GM21576 (cell line): ENCODE data around the gene PPDPF.
"Not testable (repeated sequence)": the region's sequence is repeated elsewhere in the genome, so short reads cannot be mapped to it uniquely, and the experiment has no call there.

Experiments
- ATAC-seq: cut with Tn5 transposase; IDR thresholded peaks from one replicate; pipeline ENCODE4 v1.9.1; 2021; ENCODE audit warnings: mild to moderate bottlenecking, moderate library complexity; ENCODE audit not compliant: unreplicated experiment

PPDPF gene, protein sequence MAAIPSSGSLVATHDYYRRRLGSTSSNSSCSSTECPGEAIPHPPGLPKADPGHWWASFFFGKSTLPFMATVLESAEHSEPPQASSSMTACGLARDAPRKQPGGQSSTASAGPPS

GRCh38 chr20:63520504-63520933 is at the start of gene PPDPF:
Gene PPDPF, plus strand, starts transcription at chr20:63520765. Its CDS starts 544 bp downstream, at chr20:63521309.
- ATAC-seq = peak; percentile 61

DNA sequence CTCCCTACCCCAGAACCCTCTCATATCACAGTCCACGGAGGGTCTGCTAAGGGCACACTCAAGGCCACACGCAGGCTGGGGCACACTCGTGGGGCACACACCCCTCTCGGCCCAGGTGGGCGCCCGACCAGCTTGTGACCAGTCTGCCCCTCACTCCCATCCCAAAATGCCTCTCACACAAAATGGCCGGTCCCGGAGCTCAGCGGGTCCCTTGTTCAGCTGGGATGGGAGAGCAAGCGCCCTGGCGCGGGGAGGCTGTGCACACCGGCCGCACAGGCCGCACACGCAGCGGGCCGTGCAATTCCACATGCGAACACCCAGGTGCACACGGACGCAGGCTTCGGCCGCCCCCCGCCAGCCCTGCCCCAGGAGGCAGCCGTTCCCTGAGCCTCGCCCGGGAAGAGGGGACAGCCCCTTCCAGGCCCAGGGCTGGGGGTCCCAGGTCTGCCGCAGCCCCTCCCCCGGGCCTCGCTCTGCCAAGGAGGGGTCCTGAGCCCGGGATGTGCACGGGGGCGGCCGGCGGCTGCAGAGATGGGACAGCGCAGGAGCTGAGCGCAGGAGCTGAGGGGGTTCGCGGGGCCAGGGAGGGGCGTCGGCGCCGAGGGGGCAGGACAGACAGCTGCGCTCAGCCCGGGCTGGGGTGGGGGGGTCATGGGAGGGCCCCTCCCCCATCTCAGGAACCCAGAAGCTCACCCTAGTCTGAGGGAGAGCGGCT is 49.4 kb upstream of the PPDPF start:
- ATAC-seq = no peak

GRCh38 chr20:63471717-63471980 is 48.9 kb upstream of the PPDPF start:
- ATAC-seq = no peak

DNA sequence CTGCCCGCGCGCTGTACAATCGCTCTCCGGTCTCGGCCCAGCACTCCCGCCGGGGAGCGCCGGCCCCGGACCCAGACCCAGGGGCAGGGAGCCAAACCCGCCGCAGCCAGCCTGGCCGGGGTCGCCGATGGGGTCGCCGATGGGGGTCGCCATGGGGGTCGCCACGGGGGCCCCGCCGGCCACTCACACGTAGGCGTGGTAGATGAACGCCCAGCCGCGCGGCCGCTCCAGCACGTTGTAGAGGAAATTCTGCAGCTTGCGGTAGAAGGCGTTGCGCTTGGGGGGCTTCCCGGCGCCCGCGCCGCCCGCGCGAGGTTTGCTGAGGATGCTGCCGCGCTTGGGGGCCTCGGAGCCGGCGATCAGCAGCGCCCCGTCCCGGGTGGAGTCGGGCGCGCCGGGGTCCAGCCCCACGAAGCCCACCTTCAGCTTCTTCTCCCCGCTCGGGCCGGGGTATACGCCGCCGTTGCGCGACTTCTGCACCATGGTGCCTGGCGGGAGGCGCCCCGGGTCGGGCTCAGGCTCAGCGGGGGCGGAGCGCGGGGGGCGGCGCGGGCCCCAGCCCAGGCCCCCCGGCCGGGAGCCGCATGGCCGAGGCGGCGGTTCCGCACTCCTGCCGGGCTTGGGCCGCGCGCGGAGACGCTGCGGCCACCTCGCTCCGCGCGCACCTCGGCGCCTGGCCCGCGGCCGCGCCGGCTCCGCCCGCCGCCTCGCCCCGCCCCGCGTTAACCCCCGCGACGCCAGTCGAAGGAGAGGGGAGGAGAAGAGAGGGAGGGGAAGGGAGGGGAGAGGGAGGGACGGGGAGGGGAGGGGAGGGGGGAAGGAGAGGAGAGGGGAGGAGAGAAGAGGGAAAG is 48.4 kb upstream of the PPDPF start, which contains the start of gene KCNQ2:
KCNQ2 (minus strand) TSS at position 675 of the 851 bp plus-strand sequence; CDS start at position 483, 192 bp downstream.
- no peak for ATAC-seq

DNA sequence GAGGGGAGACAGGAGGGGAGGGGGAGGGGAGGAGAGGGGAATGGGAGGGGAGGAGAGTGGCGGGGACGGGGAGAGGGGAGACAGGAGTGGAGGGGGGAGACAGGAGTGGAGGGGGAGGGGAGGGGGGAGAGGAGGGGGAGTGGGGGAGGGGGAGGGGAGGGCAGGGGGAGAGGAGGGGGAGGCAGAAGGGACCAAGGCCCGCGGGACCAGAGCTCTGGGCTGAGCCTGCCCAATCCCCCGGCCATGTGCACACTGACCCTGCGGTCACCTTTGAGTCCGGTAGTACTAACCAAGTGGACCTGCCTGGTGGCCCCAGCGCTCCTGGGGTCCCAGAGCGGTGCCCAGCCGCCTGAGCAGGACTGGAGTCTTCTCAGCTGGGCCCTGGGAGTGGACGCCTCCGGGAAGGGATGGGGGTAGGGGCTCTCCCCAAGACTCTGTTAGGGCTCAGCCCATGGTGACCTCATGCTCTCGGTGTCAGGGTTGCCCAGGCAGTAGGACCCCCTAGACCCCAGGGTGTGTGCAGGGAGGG is 47.6 kb upstream of the PPDPF start:
- ATAC-seq = no peak

- no peak for ATAC-seq
These were observed 46.8 kb upstream of the PPDPF start for GRCh38 chr20:63473555-63474449.

- no peak for ATAC-seq
These were observed 45.4 kb upstream of the PPDPF start for GRCh38 chr20:63475209-63475608.

DNA sequence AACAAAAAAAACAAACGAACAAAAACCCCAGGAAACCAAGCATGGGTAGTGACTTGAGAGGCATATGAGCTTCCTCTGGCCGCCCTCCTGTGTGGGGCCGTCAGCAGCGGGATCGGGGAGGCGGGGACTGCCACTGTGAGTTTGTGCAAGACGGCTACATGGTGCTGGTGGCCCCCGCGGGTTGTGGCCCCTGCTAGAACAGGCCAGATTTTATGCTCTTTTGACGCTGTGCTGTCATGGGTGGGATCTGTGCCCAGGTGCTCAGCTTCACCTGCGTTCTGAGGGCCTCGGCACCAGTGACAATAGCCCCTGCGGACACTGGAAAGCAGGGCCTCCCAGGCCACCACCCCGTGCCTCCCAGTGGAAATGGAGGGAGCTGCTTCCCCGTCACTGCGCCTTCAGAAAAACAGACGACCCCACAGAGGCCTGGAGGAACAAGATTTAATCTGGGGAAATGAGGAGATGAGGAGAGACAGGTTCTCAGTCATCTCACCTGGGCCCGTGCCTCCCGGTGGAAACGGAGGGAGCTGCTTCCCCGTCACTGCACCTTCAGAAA is 43.4 kb upstream of the PPDPF start:
- ATAC-seq = no peak

DNA sequence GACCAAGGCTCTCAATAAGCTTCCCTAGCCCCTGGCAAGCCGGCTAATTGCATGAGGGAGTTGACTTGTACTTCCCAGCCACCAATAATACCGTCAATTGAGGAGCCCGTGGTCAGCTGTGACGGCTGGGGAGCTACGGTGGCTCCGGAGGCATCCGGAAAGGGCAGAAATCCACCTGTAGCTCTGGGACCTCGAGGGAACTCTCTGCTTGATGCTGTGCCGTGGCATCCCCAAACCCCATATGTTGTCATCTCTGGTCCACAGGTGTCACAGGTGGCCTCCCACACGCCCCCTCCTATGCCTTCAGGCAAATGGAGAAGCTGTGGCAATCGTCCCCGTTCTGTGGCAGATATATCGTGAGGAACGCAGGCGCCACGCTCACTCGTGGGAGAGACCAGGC is 42.6 kb upstream of the PPDPF start:
- ATAC-seq = no peak

- no peak for ATAC-seq
These were observed 41.9 kb upstream of the PPDPF start for GRCh38 chr20:63478346-63479302.

GRCh38 chr20:63479695-63480419 is 40.7 kb upstream of the PPDPF start:
- ATAC-seq = not testable (repeated sequence)

DNA sequence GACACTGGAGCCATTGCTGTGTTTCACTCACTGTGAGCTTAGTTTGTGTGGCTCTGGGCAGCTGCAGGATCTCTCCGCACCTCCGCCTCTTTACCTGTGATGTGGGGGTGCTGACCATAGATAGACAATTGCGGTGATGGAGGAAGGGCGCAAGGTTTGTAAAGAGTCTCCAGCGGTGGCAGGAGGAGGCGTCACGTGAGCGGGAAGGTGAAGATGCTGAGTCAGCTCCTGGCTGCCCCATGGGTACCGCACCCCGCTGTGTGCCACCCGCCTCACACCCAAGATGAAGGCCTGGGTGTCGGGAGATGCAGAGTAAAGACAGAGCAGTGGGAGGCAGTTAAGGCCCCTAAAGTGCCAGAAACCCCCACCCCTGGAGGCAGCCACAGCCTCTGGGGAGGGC is 39.1 kb upstream of the PPDPF start:
- ATAC-seq = no peak

- no peak for ATAC-seq
These were observed 38.5 kb upstream of the PPDPF start for GRCh38 chr20:63482021-63482587.

DNA sequence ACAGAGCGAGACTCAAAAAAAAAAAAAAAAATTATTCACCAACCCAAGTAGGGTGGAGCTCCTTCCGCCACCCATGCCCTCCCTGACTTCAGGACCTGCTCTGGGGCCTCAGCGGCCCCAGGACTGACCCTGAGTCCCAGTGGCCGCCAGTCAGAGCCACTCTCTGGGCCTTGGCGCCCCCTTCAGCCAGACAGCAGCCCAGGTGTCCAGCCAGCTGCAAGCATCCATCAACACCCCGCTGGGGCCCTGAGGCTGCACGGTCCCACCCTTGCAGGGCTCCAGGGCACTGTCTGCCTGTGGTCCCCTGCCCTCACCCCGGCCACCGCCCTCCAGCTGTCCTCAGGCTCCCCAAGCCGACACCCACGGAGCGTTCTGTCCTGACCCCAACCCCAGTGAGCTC is 36.7 kb upstream of the PPDPF start:
- ATAC-seq = no peak

- ATAC-seq = no peak
These were observed 36.3 kb upstream of the PPDPF start for GRCh38 chr20:63484236-63484635.

- no peak for ATAC-seq
These were observed 35.7 kb upstream of the PPDPF start for GRCh38 chr20:63484651-63485403.

DNA sequence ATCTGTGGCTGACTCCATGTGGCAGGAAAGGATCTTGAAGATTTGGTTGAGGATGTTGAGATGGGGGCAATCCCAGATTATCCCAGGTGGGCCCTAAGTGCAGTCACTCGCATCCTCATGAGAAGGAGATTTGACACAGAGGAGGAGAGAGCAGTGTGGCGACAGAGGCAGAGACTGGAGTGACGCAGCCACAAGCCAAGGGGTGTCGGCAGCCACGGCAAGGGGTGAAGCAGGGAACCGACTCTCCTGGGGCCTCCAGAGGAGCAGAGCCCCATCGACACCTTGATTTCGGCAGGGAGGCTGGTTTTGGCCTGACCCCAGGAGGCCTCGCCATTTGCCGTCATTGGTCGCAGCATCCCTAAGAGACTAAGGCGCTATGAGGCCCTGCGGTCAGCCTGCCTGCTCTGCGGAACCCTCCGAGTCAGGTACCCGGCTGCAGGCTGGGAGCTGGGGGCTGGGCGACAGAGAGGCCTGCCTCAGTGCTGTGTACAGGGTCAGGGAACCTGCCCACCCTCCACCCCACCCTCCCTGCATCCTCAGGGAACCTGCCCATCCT is 34.2 kb upstream of the PPDPF start:
- no peak for ATAC-seq
